PFSK-1 (cell line): Measurements from ENCODE around the gene C6orf52.

Experiments used
- POLR2AphosphoS5 ChIP-seq: IDR thresholded peaks from 2 replicates; pipeline ENCODE4 v1.6.1; 2012; ENCODE audit warnings: low read depth, mild to moderate bottlenecking, control low read depth, low read length, moderate library complexity
- REST ChIP-seq, 2 experiments: IDR thresholded peaks; 2 replicates each; pipeline versions ENCODE4 v1.6.1 to v1.8.0; 2011 to 2012; ENCODE audit warnings: low read depth in 2 of 2, low read length in 2 of 2, control low read depth in 1 of 2, inconsistent platforms in 1 of 2, mild to moderate bottlenecking in 1 of 2, moderate library complexity in 1 of 2; ENCODE audit not compliant: insufficient read depth in 1 of 2
- SIN3A ChIP-seq: IDR thresholded peaks from 2 replicates; pipeline ENCODE4 v1.6.1; 2012; ENCODE audit warnings: mild to moderate bottlenecking, low read length, moderate library complexity, borderline replicate concordance; ENCODE audit not compliant: insufficient read depth

- TF ChIP-seq REST (IDR thresholded peaks at IDR 0.05; ENCODE audit: insufficient read depth in 1 of 2, low read depth in 2 of 2, low read length in 2 of 2) (no peak), POLR2AphosphoS5 (no peak), SIN3A (no peak)
Measured at GRCh38 chr6:10730254-10730653, 35.8 kb upstream of the C6orf52 start.
